GM12891 (cell line): ENCODE results near the gene CYBRD1.

Experiments used
- PAX5 ChIP-seq: IDR thresholded peaks from 2 replicates; pipeline ENCODE4 v1.6.1; 2011; ENCODE audit warnings: low read length, moderate library complexity, mild to moderate bottlenecking; ENCODE audit not compliant: insufficient read depth, severe bottlenecking
- POLR2A ChIP-seq: IDR thresholded peaks from 2 replicates; pipeline ENCODE4 v1.6.1; 2011; ENCODE audit warnings: low read depth, low read length, control low read depth
- POLR2AphosphoS5 ChIP-seq: IDR thresholded peaks from 2 replicates; pipeline ENCODE4 v1.6.1; 2011; ENCODE audit warnings: low read depth, low read length, control low read depth
- POU2F2 ChIP-seq: IDR thresholded peaks from 2 replicates; pipeline ENCODE4 v1.6.1; 2011; ENCODE audit warnings: low read depth, mild to moderate bottlenecking, control low read depth, low read length, moderate library complexity
- SPI1 ChIP-seq: IDR thresholded peaks from 2 replicates; pipeline ENCODE4 v1.6.1; 2011; ENCODE audit warnings: low read depth, low read length, control low read depth
- TAF1 ChIP-seq: IDR thresholded peaks from 2 replicates; pipeline ENCODE4 v1.6.1; 2011; ENCODE audit warnings: low read depth, low read length, control low read depth

DNA sequence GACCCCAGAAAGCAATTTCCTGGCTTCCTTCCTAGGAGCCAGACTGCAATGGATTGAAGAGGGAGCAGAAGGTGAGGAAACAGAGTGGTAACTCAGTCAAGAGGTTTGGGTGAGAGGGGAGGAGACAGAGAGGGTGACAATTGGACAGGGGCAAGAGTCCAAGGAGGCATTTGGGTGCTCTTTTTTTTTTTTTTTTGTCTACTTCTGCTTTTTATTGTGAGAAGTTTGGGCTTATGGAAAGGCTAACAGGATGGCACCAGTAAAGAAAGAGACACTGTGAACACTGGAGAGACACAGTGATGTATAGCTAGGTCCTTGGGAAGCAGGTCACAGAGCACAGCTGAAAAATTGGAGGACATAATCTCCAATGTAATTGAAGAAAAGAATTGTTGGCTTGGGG lies 25.0 kb downstream of the CYBRD1 start:
- no peak for TF ChIP-seq POLR2AphosphoS5
- TF ChIP-seq SPI1, result 0 out of 2 replicates have a peak, but pooled peaks have one; percentile 21
- TF ChIP-seq POLR2A, result no peak
- TF ChIP-seq TAF1, result no peak
- no peak for TF ChIP-seq PAX5
- TF ChIP-seq POU2F2, result no peak
